Effector CD8-positive, alpha-beta T cell (primary cell): ENCODE measurements around the gene DLGAP4.
"Not testable (repeated sequence)": the region's sequence is repeated elsewhere in the genome, so short reads cannot be mapped to it uniquely, and the experiment has no call there.

Experiments
- DNase-seq: peaks from one replicate; lab custom pipeline; 2025; lab: John Stamatoyannopoulos, UW

DLGAP4 gene

DNA sequence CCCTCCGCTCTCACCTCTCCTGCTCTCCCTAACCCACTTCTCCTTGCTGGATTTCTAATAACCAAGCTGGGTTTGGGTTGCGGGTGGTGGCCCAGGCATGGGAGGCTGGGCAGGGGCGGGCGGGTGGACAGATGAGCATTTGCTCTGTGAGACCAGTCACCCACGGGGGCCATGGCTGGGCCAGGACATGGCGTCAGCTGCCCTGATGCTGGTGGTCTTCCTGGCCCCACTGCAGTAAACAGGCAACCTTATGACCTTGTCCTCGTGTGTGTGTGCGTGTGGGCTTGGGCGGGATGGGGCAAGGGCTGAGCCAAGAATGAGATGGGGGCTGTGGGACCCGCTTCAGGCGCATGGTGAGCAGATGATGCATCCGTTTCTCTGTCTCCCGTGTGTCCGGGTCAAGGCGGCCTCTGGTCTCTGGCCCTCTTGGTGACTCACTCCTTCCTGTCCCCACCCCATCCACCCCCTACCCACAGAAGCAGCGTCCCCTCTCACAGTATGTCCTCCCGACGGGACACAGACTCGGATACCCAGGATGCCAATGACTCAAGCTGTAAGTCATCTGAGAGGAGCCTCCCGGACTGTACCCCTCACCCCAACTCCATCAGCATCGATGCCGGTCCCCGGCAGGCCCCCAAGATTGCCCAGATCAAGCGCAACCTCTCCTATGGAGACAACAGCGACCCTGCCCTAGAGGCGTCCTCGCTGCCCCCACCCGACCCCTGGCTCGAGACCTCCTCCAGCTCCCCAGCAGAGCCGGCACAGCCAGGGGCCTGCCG, 193.8 kb downstream of the DLGAP4 start:
- no peak for DNase-seq

- DNase-seq, result no peak
These were observed 195.3 kb downstream of the DLGAP4 start for GRCh38 chr20:36501367-36502006.

- DNase-seq, result no peak
These were observed 198.2 kb downstream of the DLGAP4 start for GRCh38 chr20:36504295-36504694.

DNA sequence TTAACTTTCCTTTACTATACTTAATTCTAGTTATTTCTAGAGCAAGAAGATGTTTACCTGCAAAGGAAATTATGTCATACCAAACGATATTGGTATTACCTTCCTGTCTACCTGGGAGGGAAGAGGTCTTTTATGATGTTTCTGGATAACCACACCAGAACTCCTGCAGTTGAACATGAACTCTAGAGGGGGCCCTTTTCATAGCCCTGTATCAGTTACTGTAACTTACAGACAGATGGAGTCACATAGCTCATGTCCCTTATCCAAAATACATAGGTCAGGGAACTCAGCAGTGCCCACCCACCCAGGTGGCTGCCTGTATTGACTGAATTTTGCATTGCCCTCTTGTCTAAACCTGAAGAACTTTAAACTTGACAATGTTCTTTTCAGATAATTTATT, 200.1 kb downstream of the DLGAP4 start:
- DNase-seq, result no peak

DNA sequence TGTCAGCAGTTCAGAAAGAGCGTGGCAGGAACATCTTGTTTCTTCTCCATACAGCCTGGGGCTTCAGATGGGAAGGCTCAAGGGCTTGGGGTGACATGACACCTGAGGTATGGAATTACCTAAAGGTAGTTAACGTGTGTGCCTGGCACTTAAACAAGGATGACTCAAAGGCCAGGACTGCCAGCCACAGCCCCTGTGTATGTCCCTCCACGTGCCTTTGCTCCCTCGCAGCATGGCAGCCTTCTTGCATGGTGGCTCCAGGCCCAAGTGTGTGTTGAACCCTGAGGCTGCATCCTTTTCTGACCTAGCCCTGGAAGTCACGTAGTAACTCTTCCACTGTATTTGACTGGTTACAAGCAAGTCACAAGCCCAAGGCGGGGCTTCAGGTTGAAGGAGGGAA, 201.6 kb downstream of the DLGAP4 start:
- DNase-seq, result no peak

- DNase-seq, result no peak
These were observed 213.0 kb downstream of the DLGAP4 start for GRCh38 chr20:36519012-36519719.

DNA sequence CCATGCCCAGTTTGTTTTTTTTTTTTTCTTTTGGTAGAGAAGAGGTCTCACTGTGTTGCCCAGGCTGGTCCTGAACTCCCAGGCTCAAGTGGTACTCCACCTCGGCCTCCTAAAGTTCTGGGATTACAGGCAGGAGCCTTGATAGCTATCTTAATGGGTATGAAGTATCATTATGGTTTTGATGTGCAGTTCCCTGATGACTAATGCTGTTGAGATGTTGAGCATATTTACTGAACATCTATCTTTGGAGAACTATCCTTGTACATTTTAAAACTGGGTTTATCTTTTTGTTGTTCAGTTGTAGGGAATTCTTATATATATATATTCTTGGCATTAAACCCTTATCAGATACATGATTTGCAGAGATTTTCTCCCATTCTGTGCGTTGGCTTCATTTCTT, 213.8 kb downstream of the DLGAP4 start:
- no peak for DNase-seq

GRCh38 chr20:36521526-36521925, 215.4 kb downstream of the DLGAP4 start:
- DNase-seq, result no peak

- not testable (repeated sequence) for DNase-seq
These were observed 216.3 kb downstream of the DLGAP4 start for GRCh38 chr20:36522412-36522811.

GRCh38 chr20:36523341-36523740, 217.2 kb downstream of the DLGAP4 start:
- no peak for DNase-seq

GRCh38 chr20:36525620-36526365, 219.7 kb downstream of the DLGAP4 start:
- no peak for DNase-seq

- no peak for DNase-seq
These were observed 220.4 kb downstream of the DLGAP4 start for GRCh38 chr20:36526521-36527011.

GRCh38 chr20:36527331-36528125, 221.4 kb downstream of the DLGAP4 start:
- no peak for DNase-seq

DNA sequence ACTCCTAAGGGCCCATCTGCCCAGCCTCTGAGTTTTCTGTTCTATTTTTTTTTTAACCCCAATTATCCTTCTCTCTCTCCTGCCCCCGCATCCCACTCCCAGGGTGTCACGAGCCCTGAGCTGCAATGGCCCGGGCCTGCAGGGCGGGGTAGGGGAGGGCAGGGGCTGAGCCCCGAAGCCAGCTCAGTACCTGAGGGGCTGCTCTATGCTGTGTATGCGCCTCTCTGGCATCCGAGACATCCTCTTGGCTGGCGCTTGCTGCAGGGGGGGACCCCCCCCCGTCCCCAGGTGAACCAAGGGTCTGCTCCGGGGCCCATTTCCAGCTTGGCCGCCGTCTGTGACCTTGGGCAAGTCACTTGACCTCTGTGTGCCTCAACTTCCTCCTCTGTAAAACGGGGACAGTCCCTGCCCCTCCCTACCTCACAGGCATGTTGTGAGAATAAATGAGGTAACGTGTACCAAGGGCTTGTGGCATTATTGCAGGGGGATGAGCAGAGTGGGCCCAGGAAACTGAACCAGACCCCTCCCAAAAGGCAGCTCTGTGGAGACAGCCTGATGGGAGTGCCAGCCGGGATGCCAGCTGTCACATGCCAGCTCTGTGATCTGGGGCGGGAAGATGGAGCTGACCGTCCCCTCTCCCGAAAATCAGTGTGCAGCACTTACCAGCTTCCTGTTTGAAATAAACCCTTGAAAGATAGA, 222.2 kb downstream of the DLGAP4 start:
- no peak for DNase-seq

- no peak for DNase-seq
These were observed 222.8 kb downstream of the DLGAP4 start for GRCh38 chr20:36528875-36529417.

DNA sequence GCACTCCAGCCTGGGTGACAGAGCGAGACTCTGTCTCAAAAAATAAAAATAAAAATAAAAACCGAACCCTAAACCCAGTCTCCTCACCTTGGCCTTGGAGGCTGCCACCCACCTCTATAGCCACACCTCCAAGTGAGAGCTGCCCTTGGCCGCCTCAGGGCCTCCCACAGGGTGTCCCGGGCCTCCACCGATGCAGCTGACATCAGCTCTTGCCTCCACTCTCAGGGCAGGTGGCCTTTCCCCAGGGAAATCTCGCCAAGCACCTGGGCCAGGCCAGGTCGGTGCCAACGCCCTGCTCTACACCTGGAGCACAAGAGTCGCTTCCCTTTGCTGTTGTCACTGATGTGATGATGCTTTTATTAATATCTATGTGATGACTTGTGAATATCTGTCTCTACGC, 226.2 kb downstream of the DLGAP4 start:
- DNase-seq, result no peak

DNA sequence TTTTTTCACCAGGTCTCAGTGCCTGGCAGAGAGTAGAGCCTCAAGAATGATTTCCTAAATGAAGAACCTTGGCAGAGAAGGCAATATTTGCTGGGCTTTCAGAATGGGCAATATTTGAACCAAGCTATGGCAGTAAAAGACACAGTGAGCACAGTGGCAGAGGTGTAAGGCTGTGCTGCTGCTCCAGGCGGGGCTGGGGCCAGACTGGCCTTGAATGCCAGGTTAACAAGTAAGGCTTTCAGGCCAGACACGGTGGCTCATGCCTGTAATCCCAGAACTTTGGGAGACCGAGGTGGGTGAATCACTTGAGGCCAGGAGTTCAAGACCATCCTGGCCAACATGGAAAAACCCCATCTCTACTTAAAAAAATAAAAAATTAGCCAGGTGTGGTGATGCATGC, 226.7 kb downstream of the DLGAP4 start:
- no peak for DNase-seq

DNA sequence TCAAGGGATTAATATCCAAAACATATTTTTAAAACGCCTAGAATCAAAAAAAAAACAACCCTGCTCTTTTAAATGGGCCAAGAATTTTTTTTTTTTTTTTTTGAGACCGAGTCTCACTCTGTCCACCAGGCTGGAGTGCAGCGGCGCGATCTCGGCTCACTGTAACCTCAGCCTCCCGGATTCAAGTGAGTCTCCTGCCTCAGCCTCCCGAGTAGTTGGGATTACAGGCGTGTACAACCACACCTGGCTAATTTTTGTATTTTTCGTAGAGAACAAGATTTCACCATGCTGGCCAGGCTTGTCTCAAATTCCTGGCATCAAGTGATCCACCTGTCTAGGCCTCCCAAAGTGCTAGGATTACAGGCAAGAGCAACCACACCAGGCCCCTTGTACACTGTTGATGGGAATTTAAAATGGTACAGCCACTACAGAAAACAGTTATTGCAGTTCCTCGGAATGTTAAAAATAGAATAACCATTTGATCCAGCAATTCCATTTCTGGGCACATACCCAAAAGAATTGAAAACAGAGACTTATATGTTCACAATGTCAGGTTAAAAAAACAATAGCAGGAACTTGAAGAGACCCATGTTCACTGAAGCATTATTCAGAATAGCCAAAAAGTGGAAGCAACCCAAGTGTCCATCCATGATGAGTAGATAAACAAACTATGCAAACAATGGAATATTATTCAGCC, 232.0 kb downstream of the DLGAP4 start:
- no peak for DNase-seq

DNA sequence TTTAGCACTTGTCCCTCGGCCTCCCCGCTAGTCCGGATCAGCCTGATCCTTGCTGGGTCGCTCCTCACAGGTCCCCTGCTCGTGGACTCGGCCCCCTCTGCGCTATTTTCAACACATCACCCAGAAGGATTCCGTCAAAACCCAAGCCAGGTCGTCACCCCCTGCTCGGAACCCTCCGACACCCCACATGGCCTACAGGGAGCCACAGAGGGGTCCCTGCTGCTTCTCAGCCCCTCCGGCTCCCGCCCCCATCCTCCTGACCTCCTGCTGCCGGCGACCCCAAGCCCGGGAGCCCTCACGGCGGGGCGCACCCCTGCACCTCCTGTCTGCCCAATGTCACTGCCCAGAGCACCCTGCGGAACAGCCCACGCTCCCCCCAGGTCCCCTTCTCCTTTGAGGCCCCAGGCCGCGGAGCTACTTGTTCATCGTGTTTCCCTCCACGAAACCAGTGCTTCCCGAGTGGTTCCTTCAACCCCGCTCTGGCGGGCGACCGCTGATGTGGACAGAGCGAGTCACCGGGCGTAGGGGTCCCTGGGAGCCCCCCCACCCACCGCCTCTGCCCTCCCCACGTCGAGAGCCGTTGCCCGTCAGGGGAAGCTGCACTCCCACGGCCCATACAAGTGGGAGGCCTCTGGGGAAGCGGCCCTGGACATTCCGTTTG, 234.5 kb downstream of the DLGAP4 start:
- DNase-seq, result no peak
